A673 (cell line): Measurements from ENCODE around the gene PIF1. TPM values are rescaled to one million over a fixed set of nuclear protein-coding genes. Genes with fewer than 3 reads are reported as not detected.

ENCODE experiments used
- BruUV-seq: library from RNA; stranded (reverse); fragments of 400-500 nt; replicated peaks from 2 replicates; lab custom pipeline; 2021; lab: Mats Ljungman, UMichigan
- CTCF ChIA-PET: fragments of 300-600 bp; sonication (Branson Sonifier 250); formaldehyde crosslinking; loops from one replicate; lab custom pipeline; 2022; ENCODE audit warnings: antibody characterized with exemption; lab: Charles Lee
- POLR2A ChIA-PET: fragments of 300-600 bp; sonication (Branson Sonifier 250); formaldehyde crosslinking; loops from one replicate; lab custom pipeline; 2022; ENCODE audit warnings: antibody characterized with exemption; ENCODE audit not compliant: low non-redundant PET; lab: Charles Lee
- DNase-seq: peaks from one replicate; pipeline ENCODE4 v3.0.0-alpha.2; 2015; ENCODE audit warnings: low spot score
- H3K27ac ChIP-seq: fragments of 200-600 bp; sonication (generic); 2 replicates; pipeline ENCODE4 v1.5.1; 2016; ENCODE audit warnings: mixed run types, low read depth, mild to moderate bottlenecking, mixed read lengths, antibody characterized with exemption, low read length; ENCODE audit not compliant: poor library complexity, severe bottlenecking
- H3K27me3 ChIP-seq: fragments of 200-600 bp; sonication (generic); replicated peaks from 2 replicates; pipeline ENCODE4 v1.6.1; 2017; ENCODE audit warnings: mixed run types, low read depth, mild to moderate bottlenecking, mixed read lengths, antibody characterized with exemption, low read length; ENCODE audit not compliant: insufficient read depth, poor library complexity
- H3K36me3 ChIP-seq: fragments of 200-600 bp; sonication (generic); 2 replicates; pipeline ENCODE4 v1.6.1; 2016; ENCODE audit warnings: mixed run types, mild to moderate bottlenecking, mixed read lengths, antibody characterized with exemption, low read length; ENCODE audit not compliant: insufficient read depth, poor library complexity, severe bottlenecking
- H3K4me1 ChIP-seq: fragments of 200-600 bp; sonication (generic); 2 replicates; pipeline ENCODE4 v1.6.1; 2017; ENCODE audit warnings: mixed run types, mild to moderate bottlenecking, mixed read lengths, antibody characterized with exemption, low read length; ENCODE audit not compliant: insufficient read depth, poor library complexity, severe bottlenecking
- H3K4me3 ChIP-seq: fragments of 200-600 bp; sonication (generic); 2 replicates; pipeline ENCODE4 v1.5.1; 2016; ENCODE audit warnings: low read depth, mixed run types, mild to moderate bottlenecking, mixed read lengths, low read length; ENCODE audit not compliant: poor library complexity, severe bottlenecking
- H3K9me3 ChIP-seq: fragments of 200-600 bp; sonication (generic); 2 replicates; pipeline ENCODE4 v1.6.1; 2016; ENCODE audit warnings: mixed run types, low read depth, mild to moderate bottlenecking, mixed read lengths, antibody characterized with exemption, low read length; ENCODE audit not compliant: poor library complexity, severe bottlenecking
- EZH2 ChIP-seq: fragments of 200-600 bp; sonication (generic); IDR thresholded peaks from 2 replicates; pipeline ENCODE4 v1.6.1; 2017; ENCODE audit warnings: borderline replicate concordance, low read depth, mild to moderate bottlenecking, mixed read lengths, antibody characterized with exemption, low read length; ENCODE audit not compliant: poor library complexity, severe bottlenecking
- intact Hi-C: fragments of 100-400 bp; cut with micrococcal nuclease; formaldehyde crosslinking; loops from one replicate; pipeline ENCODE4 v1.10.0; 2022; ENCODE audit not compliant: unreplicated experiment
- total RNA-seq: library from RNA; stranded (reverse); gene quantifications from 2 replicates; pipeline ENCODE4 v1.2.3, GENCODE V29; 2021
- TF ChIP-seq, protein P1 (sequence below): fragments of 300-800, 200-600 bp; sonication (generic); conservative IDR thresholded peaks from 2 replicates; pipeline ENCODE4 v1.5.1; 2017; ENCODE audit warnings: low read depth, mild to moderate bottlenecking, antibody characterized with exemption, low read length, moderate library complexity, mixed read lengths

Gene PIF1
- total RNA-seq, 1 experiment from 2014 or later: 65.7 TPM

DNA sequence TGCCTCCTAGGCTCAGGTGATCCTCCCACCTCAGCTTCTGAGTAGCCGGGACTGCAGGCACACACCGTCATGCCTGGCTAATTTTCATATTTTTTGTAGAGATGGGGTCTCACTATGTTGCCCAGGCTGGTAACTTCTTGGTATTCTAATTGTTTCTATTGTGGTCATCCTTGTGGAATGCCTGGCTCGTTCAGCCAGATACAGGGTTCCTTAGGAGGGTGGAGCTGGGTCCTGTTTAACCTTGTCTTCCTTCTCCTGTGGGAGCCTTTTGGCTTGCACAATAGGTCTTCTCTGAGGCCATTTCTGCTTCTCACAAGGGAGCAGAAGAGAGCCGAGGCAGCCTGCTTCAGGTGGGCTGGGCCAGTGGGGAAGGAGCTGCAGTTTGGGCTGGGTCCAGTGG lies 32.0 kb upstream of the PIF1 start:
- CTCF ChIA-PET: interaction anchor here (0.6 kb wide), 1 partner anchor 349 kb away, joined by 6 read pairs; no protein-coding TSS in a partner anchor
- intact Hi-C loops: no loop called here
- DNase-seq: no peak
- TF ChIP-seq EZH2: no peak
- TF ChIP-seq, protein P1, sequence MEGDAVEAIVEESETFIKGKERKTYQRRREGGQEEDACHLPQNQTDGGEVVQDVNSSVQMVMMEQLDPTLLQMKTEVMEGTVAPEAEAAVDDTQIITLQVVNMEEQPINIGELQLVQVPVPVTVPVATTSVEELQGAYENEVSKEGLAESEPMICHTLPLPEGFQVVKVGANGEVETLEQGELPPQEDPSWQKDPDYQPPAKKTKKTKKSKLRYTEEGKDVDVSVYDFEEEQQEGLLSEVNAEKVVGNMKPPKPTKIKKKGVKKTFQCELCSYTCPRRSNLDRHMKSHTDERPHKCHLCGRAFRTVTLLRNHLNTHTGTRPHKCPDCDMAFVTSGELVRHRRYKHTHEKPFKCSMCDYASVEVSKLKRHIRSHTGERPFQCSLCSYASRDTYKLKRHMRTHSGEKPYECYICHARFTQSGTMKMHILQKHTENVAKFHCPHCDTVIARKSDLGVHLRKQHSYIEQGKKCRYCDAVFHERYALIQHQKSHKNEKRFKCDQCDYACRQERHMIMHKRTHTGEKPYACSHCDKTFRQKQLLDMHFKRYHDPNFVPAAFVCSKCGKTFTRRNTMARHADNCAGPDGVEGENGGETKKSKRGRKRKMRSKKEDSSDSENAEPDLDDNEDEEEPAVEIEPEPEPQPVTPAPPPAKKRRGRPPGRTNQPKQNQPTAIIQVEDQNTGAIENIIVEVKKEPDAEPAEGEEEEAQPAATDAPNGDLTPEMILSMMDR: no peak
- Histone ChIP-seq H3K9me3 (no peaks in the 10 kb centered on the region), H3K4me3 (no peak overlapping the region), H3K4me1 (peaks cover 7% of the 10 kb centered on the region), H3K27ac (peak overlapping the region; percentile 16), H3K36me3 (peaks cover 7% of the 10 kb centered on the region), H3K27me3 (no peaks in the 10 kb centered on the region)
- no TSS peak for BruUV-seq
- POLR2A ChIA-PET: no interaction called here

DNA sequence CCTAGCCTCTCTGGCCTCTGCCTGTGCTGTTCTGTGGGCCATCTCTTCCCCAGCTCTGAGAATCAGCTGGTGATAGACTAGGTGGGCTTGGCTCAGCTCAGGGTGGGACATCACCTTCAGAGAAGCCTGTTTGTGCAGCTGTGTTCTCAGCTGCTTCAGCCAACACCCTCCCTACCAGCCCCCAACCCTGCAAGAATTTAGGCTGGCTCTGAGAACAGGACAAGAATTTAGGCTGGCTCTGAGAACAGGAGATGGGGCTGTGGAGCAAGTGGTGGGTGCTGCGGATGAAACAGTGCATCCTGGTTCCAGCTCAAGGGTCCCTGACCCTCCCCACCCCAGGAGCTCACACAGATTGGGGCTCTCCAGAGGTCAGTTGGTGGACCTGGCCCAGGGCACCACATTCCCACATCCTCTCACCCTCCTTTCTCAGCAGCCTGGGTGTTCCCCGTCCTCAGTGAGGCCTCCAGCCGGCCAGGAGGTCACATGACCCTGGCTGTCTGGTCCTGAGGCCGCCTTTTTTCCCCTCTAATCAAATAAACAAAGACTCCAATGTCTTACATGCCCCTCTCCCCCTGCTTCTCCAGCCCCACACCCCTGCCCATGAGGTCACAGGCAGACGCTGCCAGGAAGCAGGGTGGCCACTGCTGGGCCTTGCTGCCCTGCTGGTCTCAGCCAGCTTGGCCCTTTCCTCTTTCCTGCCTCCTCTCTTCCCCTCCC lies 31.1 kb upstream of the PIF1 start:
- ChIA-PET POLR2A (no interaction called here), CTCF (no interaction called here)
- H3K36me3 ChIP-seq: peaks cover 7% of the 10 kb centered on the region
- H3K27ac ChIP-seq: no peak overlapping the region
- BruUV-seq: no TSS peak
- no peak for DNase-seq
- H3K27me3 ChIP-seq: no peaks in the 10 kb centered on the region
- H3K4me1 ChIP-seq: peaks cover 7% of the 10 kb centered on the region
- TF ChIP-seq, protein P1: no peak
- no peak for TF ChIP-seq EZH2
- intact Hi-C loops: no loop called here
- no peaks in the 10 kb centered on the region for H3K9me3 ChIP-seq
- no peak overlapping the region for H3K4me3 ChIP-seq

DNA sequence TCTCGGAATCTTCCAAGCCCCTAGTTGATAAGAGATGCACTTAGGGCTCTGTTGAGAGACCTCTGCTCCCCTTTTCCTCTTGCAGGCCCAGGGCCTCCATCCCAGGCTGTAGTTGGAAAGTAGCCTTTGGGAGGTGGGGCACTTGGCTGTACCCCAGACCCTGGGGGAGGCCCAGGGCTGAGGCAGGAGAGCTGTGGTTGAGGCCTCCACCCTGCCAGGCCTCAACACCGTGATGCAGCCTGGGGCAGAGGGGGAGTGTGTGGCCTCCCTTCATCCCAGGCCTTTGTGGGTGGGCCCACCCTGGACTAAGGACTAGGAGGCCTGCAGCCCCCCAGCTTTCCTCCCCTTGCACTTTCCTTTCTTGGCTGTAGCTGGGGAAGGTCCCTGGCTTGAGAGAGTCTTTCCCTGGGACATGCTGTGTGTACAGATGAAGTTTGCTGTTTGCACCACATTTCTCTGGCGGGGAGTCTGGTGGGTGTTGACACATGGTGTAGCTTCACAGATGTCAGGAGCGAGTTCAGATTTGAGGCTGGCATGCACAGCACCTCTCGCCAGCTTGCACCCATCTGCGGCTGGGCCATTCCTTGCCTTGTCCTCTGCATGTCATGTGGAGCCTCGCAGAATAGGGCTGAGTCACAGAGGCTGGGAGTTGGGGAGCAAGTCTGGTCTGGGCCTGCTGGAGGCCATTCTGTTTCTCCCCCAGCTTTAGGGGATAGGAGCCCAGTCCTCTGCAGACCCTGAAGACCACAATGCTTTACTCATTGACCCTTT lies 29.9 kb upstream of the PIF1 start:
- H3K4me3 ChIP-seq: no peak overlapping the region
- no peak overlapping the region for H3K27ac ChIP-seq
- H3K27me3 ChIP-seq: no peaks in the 10 kb centered on the region
- intact Hi-C loops: no loop called here
- H3K4me1 ChIP-seq: peaks cover 7% of the 10 kb centered on the region
- ChIA-PET CTCF (no interaction called here), POLR2A (no interaction called here)
- BruUV-seq: no TSS peak
- no peaks in the 10 kb centered on the region for H3K9me3 ChIP-seq
- TF ChIP-seq, protein P1: no peak
- TF ChIP-seq EZH2: no peak
- no peak for DNase-seq
- H3K36me3 ChIP-seq: peaks cover 4% of the 10 kb centered on the region
